ENCODE measurements around the gene PTPRD. TPM values are rescaled to one million over a fixed set of nuclear protein-coding genes. Genes with fewer than 3 reads are reported as not detected.
A peak's percentile ranks its signal among the peaks of the same experiment; 100 is the strongest.

PTPRD gene
- total and polyA plus RNA-seq, 2 experiments from 2014 or later = 11.5 to 58.0 TPM

DNA sequence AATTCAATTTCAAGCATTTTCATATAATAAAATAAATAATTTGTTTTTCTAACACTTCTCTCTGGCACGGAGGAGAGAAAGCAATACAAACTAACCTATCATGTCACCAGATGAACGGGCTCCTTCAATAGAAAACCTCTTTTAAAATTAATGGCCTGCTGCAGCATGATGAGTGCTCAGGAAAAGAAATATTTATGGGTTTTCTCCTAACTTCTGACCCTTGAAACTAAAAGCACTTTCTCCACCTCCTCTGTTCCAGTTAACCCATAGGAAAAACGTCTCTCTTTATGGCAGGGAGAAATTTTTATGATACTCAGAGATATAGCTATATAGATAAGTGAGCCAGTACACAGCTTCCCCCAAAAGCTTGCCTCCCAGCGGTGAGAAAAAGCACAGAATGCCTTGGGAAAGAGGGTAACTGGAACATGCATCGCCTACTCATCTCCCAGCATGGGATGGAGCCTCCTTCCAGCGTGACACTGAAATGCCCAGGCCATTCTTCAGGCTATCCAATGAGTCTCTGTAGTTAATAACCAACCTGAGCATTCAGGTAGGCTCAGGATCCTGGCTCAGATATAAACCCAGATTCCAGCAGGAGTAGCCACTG, 1850.2 kb downstream of the PTPRD start:
- no peaks in the 10 kb centered on the region for H3F3A ChIP-seq (replicated peaks; ENCODE audit: low read depth)
- TF ChIP-seq STAT1 (IDR thresholded peaks at IDR 0.05; ENCODE audit: unreplicated experiment) = no peak
- TF ChIP-seq, protein P1, sequence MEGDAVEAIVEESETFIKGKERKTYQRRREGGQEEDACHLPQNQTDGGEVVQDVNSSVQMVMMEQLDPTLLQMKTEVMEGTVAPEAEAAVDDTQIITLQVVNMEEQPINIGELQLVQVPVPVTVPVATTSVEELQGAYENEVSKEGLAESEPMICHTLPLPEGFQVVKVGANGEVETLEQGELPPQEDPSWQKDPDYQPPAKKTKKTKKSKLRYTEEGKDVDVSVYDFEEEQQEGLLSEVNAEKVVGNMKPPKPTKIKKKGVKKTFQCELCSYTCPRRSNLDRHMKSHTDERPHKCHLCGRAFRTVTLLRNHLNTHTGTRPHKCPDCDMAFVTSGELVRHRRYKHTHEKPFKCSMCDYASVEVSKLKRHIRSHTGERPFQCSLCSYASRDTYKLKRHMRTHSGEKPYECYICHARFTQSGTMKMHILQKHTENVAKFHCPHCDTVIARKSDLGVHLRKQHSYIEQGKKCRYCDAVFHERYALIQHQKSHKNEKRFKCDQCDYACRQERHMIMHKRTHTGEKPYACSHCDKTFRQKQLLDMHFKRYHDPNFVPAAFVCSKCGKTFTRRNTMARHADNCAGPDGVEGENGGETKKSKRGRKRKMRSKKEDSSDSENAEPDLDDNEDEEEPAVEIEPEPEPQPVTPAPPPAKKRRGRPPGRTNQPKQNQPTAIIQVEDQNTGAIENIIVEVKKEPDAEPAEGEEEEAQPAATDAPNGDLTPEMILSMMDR (conservative IDR thresholded peaks at IDR 0.05; ENCODE audit: low read depth in 2 of 2) = peak; percentile 33 to 35
- H3K9me3 Mint-ChIP-seq = no peaks in the 10 kb centered on the region
- DNase-seq (ENCODE audit: low spot score) (peak; percentile 40), ATAC-seq (peak; percentile 78)
- no peak overlapping the region for H3K4me3 Mint-ChIP-seq
- H3K27ac ChIP-seq (ENCODE audit: low read depth) = no peak overlapping the region
- no peak overlapping the region for H3K4me2 ChIP-seq
- H3K27me3 Mint-ChIP-seq (ENCODE audit: insufficient read depth, low read depth, poor library complexity) = peaks cover 2% of the 10 kb centered on the region
- no peaks in the 10 kb centered on the region for H3K9me2 ChIP-seq (ENCODE audit: insufficient read depth)
- peak overlapping the region; percentile 18 for H3K27ac Mint-ChIP-seq
- H2AFZ ChIP-seq = no peak overlapping the region
- H4K20me1 ChIP-seq (replicated peaks; ENCODE audit: insufficient read depth) = no peaks in the 10 kb centered on the region
- H3K36me3 ChIP-seq (ENCODE audit: insufficient read depth) = no peaks in the 10 kb centered on the region
- H3K36me3 Mint-ChIP-seq (ENCODE audit: low read depth) = no peaks in the 10 kb centered on the region
- no peak overlapping the region for H3K4me3 ChIP-seq
- peaks cover 6% of the 10 kb centered on the region for H3K79me2 ChIP-seq (replicated peaks; ENCODE audit: insufficient read depth)
- H3K4me1 ChIP-seq (ENCODE audit: insufficient read depth) = no peaks in the 10 kb centered on the region
- H3K4me1 Mint-ChIP-seq = peaks cover 12% of the 10 kb centered on the region; the same call in 2 of the 3 replicates
- no peaks in the 10 kb centered on the region for H3K27me3 ChIP-seq (ENCODE audit: insufficient read depth)

DNA sequence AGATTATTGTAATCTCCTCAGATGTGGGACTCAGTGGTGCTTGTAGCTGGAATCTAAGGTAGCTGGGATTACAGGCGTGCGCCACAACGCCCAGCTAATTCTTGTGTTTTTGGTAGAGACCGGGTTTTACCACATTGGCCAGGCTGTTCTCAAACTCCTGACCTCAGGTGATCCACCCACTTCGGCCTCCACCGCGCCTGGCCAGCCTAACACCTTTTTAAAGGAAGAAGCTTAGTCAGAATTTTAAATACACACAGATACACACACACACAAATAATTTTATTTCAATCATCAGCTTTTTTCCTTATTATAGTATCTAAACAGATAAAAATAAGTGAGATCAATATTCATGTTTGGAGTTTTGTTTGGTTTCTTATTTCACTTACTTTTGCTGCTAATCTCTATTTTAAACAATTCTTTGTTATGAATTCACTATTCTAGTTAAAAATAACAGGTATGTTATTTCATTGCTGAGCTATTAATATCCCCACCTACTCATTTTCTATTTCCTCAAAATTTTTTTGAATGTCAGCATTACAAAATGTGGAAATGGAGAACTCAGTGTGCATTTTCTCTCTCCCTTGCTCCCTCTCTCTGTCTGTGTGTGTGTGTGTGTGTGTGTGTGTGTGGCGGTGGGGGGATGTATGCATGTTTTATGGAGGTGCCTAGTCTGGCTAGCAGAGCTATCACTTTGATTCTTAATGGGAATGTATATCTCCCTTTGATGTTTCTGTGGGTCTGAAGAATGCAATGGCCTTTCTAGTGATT, 1852.6 kb downstream of the PTPRD start:
- Histone ChIP-seq H4K20me1 (replicated peaks; ENCODE audit: insufficient read depth) (no peaks in the 10 kb centered on the region), H3K4me1 (ENCODE audit: insufficient read depth) (no peaks in the 10 kb centered on the region), H3F3A (replicated peaks; ENCODE audit: low read depth) (no peaks in the 10 kb centered on the region), H3K4me2 (no peak overlapping the region), H3K27ac (ENCODE audit: low read depth) (peak overlapping the region; percentile 68; the same call in 1 of the 2 replicates), H3K9me2 (ENCODE audit: insufficient read depth) (no peaks in the 10 kb centered on the region), H3K27me3 (ENCODE audit: insufficient read depth) (no peaks in the 10 kb centered on the region), H3K36me3 (ENCODE audit: insufficient read depth) (no peaks in the 10 kb centered on the region), H3K4me3 (no peak overlapping the region), H2AFZ (no peak overlapping the region), H3K79me2 (replicated peaks; ENCODE audit: insufficient read depth) (peaks cover 6% of the 10 kb centered on the region)
- ATAC-seq (no peak), DNase-seq (ENCODE audit: low spot score) (no peak)
- H3K27me3 Mint-ChIP-seq (ENCODE audit: insufficient read depth, low read depth, poor library complexity) = peaks cover 2% of the 10 kb centered on the region
- H3K36me3 Mint-ChIP-seq (ENCODE audit: low read depth) = no peaks in the 10 kb centered on the region
- H3K4me1 Mint-ChIP-seq = peaks cover 12% of the 10 kb centered on the region; the same call in 2 of the 3 replicates
- H3K9me3 Mint-ChIP-seq = no peaks in the 10 kb centered on the region
- H3K4me3 Mint-ChIP-seq = no peak overlapping the region
- H3K27ac Mint-ChIP-seq = no peak overlapping the region
- TF ChIP-seq EZH2 (IDR thresholded peaks at IDR 0.05; ENCODE audit: low read depth, unreplicated experiment) (no peak), CREB1 (CRISPR knock-in tag; IDR thresholded peaks at IDR 0.05; ENCODE audit: low read depth) (no peak), ZNF114 (CRISPR knock-in tag; IDR thresholded peaks at IDR 0.05) (no peak), EZH2phosphoT487 (IDR thresholded peaks at IDR 0.05; ENCODE audit: unreplicated experiment) (no peak)
- TF ChIP-seq, protein P2, sequence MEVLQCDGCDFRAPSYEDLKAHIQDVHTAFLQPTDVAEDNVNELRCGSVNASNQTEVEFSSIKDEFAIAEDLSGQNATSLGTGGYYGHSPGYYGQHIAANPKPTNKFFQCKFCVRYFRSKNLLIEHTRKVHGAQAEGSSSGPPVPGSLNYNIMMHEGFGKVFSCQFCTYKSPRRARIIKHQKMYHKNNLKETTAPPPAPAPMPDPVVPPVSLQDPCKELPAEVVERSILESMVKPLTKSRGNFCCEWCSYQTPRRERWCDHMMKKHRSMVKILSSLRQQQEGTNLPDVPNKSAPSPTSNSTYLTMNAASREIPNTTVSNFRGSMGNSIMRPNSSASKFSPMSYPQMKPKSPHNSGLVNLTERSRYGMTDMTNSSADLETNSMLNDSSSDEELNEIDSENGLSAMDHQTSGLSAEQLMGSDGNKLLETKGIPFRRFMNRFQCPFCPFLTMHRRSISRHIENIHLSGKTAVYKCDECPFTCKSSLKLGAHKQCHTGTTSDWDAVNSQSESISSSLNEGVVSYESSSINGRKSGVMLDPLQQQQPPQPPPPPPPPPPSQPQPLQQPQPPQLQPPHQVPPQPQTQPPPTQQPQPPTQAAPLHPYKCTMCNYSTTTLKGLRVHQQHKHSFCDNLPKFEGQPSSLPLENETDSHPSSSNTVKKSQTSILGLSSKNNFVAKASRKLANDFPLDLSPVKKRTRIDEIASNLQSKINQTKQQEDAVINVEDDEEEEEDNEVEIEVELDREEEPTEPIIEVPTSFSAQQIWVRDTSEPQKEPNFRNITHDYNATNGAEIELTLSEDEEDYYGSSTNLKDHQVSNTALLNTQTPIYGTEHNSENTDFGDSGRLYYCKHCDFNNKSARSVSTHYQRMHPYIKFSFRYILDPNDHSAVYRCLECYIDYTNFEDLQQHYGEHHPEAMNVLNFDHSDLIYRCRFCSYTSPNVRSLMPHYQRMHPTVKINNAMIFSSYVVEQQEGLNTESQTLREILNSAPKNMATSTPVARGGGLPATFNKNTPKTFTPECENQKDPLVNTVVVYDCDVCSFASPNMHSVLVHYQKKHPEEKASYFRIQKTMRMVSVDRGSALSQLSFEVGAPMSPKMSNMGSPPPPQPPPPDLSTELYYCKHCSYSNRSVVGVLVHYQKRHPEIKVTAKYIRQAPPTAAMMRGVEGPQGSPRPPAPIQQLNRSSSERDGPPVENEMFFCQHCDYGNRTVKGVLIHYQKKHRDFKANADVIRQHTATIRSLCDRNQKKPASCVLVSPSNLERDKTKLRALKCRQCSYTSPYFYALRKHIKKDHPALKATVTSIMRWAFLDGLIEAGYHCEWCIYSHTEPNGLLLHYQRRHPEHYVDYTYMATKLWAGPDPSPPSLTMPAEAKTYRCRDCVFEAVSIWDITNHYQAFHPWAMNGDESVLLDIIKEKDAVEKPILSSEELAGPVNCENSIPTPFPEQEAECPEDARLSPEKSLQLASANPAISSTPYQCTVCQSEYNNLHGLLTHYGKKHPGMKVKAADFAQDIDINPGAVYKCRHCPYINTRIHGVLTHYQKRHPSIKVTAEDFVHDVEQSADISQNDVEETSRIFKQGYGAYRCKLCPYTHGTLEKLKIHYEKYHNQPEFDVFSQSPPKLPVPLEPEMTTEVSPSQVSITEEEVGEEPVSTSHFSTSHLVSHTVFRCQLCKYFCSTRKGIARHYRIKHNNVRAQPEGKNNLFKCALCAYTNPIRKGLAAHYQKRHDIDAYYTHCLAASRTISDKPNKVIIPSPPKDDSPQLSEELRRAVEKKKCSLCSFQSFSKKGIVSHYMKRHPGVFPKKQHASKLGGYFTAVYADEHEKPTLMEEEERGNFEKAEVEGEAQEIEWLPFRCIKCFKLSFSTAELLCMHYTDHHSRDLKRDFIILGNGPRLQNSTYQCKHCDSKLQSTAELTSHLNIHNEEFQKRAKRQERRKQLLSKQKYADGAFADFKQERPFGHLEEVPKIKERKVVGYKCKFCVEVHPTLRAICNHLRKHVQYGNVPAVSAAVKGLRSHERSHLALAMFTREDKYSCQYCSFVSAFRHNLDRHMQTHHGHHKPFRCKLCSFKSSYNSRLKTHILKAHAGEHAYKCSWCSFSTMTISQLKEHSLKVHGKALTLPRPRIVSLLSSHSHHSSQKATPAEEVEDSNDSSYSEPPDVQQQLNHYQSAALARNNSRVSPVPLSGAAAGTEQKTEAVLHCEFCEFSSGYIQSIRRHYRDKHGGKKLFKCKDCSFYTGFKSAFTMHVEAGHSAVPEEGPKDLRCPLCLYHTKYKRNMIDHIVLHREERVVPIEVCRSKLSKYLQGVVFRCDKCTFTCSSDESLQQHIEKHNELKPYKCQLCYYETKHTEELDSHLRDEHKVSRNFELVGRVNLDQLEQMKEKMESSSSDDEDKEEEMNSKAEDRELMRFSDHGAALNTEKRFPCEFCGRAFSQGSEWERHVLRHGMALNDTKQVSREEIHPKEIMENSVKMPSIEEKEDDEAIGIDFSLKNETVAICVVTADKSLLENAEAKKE (CRISPR knock-in tag; IDR thresholded peaks at IDR 0.05) = no peak
- TF ChIP-seq, protein P3, sequence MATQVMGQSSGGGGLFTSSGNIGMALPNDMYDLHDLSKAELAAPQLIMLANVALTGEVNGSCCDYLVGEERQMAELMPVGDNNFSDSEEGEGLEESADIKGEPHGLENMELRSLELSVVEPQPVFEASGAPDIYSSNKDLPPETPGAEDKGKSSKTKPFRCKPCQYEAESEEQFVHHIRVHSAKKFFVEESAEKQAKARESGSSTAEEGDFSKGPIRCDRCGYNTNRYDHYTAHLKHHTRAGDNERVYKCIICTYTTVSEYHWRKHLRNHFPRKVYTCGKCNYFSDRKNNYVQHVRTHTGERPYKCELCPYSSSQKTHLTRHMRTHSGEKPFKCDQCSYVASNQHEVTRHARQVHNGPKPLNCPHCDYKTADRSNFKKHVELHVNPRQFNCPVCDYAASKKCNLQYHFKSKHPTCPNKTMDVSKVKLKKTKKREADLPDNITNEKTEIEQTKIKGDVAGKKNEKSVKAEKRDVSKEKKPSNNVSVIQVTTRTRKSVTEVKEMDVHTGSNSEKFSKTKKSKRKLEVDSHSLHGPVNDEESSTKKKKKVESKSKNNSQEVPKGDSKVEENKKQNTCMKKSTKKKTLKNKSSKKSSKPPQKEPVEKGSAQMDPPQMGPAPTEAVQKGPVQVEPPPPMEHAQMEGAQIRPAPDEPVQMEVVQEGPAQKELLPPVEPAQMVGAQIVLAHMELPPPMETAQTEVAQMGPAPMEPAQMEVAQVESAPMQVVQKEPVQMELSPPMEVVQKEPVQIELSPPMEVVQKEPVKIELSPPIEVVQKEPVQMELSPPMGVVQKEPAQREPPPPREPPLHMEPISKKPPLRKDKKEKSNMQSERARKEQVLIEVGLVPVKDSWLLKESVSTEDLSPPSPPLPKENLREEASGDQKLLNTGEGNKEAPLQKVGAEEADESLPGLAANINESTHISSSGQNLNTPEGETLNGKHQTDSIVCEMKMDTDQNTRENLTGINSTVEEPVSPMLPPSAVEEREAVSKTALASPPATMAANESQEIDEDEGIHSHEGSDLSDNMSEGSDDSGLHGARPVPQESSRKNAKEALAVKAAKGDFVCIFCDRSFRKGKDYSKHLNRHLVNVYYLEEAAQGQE (IDR thresholded peaks at IDR 0.05; ENCODE audit: unreplicated experiment) = no peak
